ENCODE results near the gene OR51I1.

- TF ChIP-seq POLR2A (IDR thresholded peaks at IDR 0.05), result no peak
- TF ChIP-seq CTCF (IDR thresholded peaks at IDR 0.05), result no peak
Observed at GRCh38 chr11:5394091-5394490, 47.2 kb downstream of the OR51I1 start.
